GM18498 (cell line): ENCODE results near the gene ARHGAP26.
"Not testable (repeated sequence)": the region's sequence is repeated elsewhere in the genome, so short reads cannot be mapped to it uniquely, and the experiment has no call there.

ENCODE experiments used
- ATAC-seq: cut with Tn5 transposase; IDR thresholded peaks from one replicate; pipeline ENCODE4 v1.9.1; 2021; ENCODE audit warnings: mild to moderate bottlenecking, moderate library complexity; ENCODE audit not compliant: unreplicated experiment

Gene ARHGAP26

DNA sequence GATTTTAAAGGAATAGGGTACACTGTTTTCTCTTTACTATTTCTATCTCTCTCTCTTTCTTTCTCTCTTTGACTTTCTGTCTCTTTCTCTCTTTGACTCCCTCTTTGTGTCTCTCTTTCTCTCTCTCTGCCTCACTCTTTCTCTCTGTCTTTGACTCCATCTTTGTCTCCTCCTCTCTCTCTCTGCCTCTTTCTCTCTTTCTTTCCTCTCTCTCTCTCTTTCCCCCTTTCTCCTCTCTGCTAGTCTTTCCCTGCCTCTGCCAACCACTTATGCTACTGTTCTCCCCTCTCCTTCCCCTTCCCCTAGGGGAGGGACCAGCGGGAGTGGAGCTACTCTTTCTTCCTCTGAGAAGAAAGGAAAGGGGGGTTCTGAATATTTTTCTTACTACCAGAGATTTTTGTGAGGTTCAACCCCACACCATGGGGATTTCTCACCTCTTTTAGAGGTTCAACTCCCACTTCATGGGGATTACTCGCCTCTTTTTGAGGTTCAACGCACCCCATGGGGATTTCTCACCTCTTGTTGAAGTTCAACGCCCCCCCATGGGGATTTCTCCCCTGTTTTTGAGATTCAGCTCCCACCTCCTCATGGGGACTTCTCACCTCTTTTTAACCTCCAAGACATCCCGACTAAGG lies 323.4 kb downstream of the ARHGAP26 start:
- ATAC-seq: no peak

DNA sequence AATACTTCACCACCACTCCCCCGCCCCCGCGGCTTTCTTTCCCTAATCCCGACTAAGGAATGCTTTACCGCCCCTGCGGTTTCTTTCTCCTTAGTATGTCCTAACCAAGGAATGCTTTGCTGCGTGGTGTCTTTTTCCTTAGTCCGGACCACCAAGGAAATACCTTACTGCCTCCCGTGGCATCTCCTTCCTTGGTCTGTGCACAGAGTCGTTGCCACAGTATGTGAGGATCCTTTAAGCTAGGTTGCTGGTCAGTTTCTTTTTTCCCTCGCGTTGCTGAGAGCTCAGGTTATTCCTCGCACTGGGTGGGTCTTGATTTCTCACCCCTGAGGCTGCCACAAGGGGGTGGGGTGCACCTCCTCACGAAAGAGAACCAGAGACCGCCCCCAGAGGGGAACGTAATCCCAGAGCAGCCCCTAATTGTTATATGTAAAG lies 323.9 kb downstream of the ARHGAP26 start:
- no peak for ATAC-seq

DNA sequence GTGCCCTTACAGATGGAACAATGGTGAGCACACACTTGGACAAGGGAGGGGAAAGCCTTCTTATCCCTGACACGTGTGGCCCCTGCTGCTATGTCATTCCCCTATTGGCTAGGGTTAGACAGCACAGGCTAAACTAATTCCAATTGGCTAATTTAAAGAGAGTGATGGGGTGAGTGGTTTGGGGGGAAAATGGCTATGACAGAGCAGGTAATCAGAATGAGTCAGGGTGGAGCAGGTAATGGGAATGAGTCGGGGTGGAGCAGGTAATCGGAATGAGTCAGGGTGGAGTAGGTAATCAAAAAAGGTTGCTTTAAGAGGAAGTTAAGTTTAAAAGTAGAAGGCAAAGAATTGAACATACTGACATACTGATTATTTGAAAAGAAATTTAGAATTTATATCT lies 324.4 kb downstream of the ARHGAP26 start:
- not testable (repeated sequence) for ATAC-seq

DNA sequence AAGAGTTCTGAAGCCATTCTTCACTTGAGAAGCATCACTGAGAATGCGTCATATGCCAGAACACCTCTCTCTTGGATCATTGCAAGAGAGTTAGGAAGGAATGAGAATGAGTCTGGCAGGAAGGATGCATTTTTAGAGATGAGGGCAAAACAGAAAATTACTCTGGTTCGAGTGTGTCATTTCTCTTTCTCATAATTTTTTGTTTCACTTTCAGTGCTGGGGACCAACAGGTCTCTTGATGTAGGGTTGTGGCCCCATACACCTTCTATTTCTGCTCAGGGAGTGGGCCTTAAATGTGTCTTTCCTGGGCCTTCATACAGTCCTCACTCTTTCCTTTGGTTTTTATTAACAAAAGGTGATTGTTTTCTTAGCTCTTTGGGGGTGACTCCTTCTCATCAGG lies 330.9 kb downstream of the ARHGAP26 start:
- ATAC-seq: peak; percentile 91

DNA sequence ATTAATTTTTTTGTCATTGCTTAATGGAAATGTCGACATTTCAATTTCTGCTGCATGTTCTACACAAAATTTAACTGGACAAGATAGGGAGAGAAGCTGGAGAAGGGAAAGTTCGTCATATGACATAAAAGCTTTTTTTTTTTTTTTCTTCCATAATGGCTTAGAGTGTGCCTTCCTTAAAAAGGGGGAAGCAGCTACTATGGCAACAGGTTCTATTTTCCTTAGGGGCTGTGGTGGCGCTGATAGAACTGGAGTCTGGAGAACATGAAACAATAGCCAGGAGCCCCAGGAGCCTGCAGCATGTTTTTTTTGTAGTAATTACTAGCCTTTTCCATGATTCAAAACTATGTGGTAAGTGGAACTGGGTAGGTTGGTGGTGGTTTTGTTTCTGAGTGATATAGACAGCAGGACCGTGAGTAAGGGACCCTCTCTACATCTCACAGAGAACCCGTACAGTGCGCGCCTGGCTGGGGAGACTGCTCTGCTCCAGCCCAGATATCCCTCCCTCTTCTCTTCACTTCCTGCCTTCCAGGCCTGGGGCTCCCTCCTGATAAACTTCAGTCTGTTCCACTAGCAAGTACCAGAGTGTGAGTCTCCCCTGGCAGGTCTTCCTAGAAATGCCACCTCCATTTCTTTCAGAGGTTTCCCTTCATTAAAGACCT lies 331.7 kb downstream of the ARHGAP26 start:
- no peak for ATAC-seq

DNA sequence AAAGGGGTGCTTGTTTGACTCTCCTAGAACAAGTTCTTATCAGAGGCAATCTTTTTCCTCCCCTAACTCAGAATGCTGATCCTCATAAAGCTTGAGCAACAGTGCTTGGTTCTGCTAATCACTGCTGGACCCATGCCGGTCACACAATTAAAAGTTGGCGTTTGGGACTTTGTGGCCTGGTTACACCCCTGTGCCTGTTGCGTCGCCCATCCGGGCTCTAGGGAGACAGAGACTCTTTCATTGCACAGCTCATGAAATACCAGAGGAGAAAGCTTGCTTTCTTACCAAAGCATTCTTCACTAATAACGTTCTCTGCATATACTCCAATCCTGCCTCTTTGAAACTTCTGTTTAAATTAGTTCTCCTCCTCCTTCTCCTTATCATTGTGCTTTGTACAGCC lies 332.2 kb downstream of the ARHGAP26 start:
- ATAC-seq: no peak

DNA sequence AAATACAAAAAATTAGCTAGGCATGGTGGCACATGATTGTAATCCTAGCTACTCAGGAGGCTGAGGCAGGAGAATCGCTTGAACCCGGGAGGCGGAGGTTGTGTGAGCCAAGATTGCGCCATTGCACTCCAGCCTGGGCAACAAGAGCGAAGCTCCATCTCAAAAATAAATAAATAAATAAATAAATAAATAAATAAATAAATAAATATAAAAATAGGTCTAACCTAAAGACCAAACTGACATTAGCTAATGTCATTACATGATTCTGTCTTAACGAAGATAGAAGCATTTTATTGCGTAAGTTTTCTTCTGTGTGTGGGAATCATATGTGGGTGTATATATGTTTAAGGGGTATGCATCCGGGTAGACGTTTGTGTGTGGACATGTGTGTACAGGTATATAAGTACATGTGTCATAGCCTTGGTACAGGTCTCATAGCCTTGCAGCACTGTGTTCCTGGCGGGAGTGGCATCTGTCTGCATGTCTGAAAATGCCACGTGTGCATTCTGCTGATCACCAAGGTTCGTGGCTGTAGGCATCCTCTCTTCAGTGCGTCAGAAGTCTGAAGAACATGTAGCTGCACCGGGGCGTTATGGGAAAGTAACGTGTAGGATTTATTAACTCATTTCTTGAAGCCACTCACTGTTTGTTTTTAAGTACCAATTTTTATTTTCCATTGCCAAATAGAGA lies 335.2 kb downstream of the ARHGAP26 start:
- ATAC-seq: no peak

DNA sequence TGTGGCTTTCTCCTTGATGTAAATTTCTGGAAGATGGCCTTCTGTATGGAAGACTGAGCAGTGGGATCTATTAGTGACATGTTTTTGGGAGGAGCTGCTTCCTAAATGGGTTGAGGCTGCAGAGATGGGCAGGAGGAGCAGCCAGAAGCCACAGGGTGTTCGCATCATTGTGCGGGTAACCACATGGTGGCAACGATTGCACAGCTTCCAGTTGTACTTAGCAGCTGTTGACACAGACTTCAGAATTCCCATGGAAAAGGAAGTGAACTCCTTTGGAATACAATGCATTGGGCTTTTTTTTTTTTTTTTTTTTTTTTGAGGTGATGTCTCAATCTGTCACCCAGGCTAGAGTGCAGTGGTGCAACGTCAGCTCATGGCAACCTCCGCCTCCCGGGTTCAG lies 336.0 kb downstream of the ARHGAP26 start:
- ATAC-seq: no peak

DNA sequence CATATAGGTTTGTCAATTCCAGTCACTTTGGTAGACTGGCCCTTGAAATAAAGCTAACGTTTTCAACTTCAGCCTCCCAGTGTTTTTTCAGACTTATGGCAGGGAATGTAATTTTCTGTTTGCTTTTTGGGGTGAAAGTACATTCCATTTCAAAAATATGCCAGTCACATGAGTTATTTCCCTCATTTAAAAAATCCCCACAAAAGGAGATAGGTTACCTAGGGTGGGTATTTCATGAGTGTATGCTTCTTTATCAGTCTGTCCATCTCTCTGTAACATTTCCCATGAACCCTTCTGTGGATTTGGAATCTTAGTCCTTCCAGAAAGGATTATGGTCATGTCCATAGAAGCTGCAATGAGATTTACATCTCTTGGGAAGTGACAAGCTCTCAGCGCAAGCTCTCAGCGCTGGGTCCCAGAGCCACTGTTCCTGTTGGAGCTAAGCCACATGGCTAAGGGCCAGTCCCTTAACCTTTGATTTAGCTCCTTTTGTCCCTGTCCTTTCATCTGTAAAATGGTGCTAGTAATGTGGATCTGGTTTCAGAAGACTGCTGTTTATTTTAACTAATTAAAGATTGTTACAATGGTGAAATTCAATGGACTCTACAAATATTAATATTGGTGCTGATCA lies 338.4 kb downstream of the ARHGAP26 start:
- no peak for ATAC-seq

DNA sequence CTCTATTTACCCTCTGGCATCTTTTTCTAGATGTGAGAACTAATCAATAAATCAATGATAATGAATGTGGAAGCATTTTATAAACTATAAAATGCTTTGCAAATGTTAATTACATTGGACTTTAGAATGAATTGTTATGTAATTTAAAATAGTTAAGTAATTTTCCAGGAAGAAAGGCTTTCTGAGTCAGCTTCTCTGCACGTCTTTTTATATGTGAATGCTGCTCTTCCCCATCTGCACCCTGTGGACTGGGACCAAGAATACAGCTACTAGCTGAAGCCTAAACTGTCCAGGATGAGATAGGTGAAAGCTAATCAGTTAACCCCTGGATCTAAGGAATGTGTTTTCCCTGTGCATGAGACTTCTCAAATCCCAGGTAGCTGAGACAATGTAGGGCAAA lies 340.4 kb downstream of the ARHGAP26 start:
- ATAC-seq: no peak

DNA sequence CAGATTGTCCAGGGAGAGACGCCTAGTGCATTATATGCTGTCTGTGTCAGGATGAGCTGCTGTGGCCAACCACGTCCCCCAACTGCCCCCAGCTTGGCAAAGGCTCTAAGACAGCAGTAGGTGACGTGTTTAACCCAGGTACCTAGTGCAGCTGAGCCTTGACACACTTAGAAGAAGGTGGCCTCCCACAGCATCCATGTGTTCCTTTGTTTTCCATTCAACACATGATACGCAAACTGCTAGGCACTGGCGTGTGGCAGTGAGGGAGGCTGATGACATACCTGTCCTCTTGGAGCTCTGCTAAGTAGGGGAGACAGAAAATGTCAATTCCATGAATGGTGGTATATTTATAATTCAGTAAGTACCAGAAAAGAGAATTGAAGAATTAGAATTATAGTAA lies 341.6 kb downstream of the ARHGAP26 start:
- no peak for ATAC-seq

DNA sequence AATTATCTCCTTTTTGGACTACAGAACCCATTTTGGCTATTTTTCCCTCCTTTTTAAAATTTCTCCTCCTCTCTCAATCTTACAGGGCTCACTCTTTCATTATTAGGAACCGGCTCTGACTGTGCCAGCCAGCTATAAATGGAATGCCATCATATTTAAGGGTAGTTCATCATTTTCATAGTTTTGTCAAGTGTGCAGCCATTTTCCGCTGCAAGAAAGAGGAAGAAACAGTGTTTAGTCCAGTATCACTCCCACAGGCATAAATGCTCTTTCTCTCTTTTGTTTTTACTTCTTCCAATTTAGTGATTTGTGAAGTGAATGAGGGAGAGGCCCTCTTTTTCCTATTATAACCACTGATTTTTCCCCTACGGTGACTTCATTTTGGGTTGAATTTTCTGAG lies 343.3 kb downstream of the ARHGAP26 start:
- no peak for ATAC-seq

DNA sequence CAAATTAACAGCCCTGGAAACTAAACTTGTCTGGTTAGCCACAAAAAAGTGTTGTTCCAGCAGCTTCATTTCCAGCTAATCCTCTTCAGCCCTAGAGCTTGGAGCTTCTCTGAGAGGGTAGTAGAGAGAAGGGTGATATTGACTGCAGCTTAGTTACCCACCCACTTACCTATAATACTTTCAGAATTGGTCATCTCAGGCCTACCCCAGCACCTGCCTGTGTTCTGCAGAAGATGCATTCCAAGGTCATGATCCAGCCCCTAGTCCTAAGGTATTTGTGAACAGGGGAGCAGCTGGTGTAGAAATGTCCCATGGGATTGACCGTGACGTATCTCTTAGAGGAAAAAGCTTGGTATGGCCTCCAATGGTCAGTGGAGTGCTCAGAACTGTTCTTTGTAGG lies 344.3 kb downstream of the ARHGAP26 start:
- ATAC-seq: peak; percentile 41

DNA sequence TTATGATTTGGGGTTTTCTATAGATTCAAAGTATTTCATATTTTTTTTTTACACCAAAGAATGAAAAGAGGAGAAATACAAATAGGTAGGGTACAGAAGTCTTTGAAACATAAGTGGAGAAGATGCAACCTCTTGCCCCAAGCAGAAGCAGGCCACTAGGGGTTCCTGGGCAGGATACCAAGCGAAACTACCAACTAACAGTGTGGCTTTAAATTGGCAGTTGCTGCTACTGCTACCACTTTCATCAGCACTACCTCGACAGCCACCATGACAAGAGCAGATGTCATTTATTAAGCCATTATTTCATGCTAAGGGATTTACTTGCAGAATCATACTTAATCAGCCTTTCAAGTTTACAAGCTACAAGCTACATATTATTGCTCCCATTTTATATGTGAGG lies 345.2 kb downstream of the ARHGAP26 start:
- ATAC-seq: peak; percentile 39

DNA sequence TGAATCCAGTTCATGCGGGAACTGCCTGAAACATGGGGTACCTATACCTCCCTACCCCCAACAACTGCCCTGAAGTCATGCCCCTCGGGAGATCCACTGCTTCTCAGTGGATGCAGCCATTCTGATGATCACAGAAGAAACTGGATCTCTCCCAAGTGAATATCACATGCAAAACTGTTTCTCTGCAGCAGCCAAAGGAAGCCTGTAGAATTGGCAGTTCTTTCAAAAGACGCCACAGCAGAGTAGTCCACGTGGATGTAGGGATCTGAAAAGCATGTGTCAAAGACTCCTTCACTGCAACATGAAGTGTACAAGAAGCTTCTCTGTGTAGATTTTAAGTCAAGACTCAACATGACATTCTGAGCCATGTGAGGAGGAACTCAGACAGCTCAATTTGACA lies 346.6 kb downstream of the ARHGAP26 start:
- ATAC-seq: no peak

DNA sequence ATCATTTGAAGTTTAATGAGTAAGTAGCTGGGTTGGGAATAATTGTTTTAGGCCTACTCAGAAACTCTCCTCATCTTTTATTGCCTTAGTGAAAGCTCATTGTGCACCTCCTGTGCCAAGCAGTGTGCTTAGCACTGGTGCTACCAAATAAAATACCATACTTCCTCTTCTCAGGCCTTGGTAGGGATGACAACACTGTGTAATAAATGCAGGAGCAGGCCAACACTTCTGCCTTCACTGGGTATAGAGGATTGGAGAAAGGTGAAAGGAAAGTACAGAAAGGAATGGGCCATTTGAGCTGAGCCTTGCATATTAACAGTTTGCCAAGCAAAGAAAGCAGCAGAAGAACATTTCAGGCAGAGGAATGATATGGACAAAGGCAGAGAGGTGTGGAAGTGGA lies 347.6 kb downstream of the ARHGAP26 start:
- no peak for ATAC-seq

DNA sequence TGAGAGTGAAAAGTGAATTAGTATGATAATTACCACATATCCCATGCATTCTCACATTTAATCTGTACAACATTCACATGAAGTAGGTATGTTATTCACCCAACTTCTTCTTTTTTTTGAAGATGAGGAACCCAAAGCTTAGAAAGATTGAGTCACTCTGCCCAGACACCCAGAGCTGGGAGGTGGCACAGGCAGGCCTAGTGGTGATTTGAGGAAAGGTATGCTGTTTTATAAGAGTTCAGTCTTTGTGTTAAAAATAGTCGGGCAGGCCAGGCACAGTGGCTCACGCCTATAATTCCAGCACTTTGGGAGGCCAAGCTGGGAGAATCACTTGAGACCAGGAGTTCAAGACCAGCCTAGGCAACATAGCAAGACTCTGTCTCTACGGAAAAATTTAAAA lies 348.0 kb downstream of the ARHGAP26 start:
- no peak for ATAC-seq

DNA sequence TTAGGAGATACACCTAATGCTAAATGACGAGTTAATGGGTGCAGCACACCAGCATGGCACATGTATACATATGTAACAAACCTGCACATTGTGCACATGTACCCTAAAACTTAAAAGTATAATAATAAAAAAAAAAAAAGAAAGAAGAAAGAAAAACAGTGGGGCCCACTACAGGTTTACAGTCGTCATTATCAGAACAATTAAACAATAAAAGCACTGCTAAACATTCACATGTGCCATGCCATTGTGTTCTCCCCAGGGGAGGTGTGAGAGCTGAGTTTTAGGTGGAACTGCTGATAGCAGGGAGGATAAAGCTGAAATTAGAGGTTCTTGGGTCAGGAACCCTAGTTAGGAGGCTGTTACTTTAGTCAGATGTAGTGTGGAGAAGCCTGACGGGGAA lies 348.6 kb downstream of the ARHGAP26 start:
- ATAC-seq: not testable (repeated sequence)

DNA sequence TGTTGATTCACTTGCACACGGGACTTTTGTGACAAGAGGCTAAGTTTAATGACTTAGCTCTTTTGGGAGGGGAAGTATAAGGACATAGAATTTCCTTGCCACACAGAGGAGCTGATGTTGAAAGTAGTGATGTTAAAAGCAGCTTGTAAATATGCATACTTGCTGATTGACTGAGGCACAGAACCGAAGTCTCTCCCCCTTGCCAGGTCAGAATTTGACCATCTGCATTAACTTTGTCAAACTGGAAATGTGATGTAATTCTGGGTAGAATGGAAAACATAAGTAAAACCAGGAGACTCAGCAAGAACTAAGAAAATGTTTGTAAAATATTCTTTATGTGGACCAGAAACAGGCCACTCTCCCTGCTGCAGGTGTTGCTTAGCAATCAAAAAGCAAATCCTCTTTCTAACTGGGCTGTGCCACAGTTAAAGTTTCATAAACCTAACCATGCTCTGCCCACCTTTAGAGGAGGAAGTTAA lies 349.2 kb downstream of the ARHGAP26 start:
- ATAC-seq: peak; percentile 78

DNA sequence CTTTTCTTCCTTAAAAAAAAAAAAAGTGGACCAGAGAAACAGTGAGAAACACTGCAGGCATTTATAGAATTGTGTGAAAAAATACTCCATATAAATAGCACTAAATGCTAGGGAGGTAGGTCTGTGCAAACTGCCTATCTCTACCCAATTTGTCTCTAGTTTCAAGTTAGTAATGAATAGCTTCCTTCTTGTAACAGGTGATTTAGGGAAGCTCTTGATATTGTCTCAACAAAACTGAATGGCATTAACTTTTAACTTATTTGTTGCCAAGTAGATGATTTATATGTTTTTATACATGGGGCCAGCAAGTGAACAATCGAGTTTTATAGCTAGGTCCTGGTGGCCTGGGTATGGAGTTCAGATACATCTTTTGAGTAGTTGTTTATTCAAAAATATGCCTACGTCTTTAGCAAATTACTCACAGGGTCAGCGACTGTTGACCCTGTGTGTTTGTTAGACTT lies 349.7 kb downstream of the ARHGAP26 start:
- no peak for ATAC-seq

DNA sequence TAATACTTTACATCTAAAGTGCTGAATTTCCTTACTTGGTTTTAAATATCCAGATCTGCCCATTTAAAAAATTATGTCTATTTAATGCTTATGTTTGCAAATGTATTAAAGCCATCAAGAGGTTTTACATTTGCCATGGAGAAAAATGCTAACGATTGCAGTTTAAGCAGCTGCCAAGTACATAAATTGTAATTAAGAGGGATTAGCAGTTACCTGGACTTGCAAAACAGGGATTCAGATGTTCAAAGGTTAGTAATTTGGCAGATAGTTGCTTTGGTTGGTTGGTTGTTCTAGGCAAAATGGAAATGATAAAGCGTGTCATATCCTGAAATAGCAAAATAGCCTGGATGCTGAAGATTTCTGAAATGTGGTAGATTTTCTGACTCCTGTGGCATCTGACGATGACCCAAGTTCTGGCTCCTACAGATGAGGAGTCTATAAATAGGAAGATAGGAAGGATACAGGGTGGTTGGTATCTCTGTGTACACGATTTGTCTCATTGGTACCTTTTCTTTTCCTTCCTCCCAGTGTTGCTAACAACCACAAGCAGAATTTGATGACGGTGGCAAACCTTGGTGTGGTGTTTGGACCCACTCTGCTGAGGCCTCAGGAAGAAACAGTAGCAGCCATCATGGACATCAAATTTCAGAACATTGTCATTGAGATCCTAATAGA lies 350.4 kb downstream of the ARHGAP26 start:
- no peak for ATAC-seq
